SJSA1 (cell line): ENCODE results near the gene ACRBP. TPM values are rescaled to one million over a fixed set of nuclear protein-coding genes. Genes with fewer than 3 reads are reported as not detected.

Experiments
- DNase-seq, 2 experiments: peaks; one replicate each; pipeline ENCODE4 v3.0.0-alpha.2; 2015 to 2020; ENCODE audit warnings: low spot score in 2 of 2, low read depth in 1 of 2
- H3K27ac ChIP-seq: fragments of 250-450 bp; sonication (Bioruptor Pico); 2 replicates; pipeline ENCODE4 v1.5.1; 2020; ENCODE audit warnings: mild to moderate bottlenecking, moderate library complexity
- H3K27me3 ChIP-seq: fragments of 250-450 bp; sonication (Bioruptor Pico); replicated peaks from 2 replicates; pipeline ENCODE4 v1.5.1; 2020; ENCODE audit warnings: mild to moderate bottlenecking, moderate library complexity
- H3K36me3 ChIP-seq: fragments of 250-450 bp; sonication (Bioruptor Pico); 2 replicates; pipeline ENCODE4 v1.5.1; 2020; ENCODE audit warnings: mild to moderate bottlenecking
- H3K4me1 ChIP-seq: fragments of 250-450 bp; sonication (Bioruptor Pico); replicated peaks from 2 replicates; pipeline ENCODE4 v1.6.1; 2021; ENCODE audit warnings: mild to moderate bottlenecking
- H3K4me3 ChIP-seq: fragments of 250-450 bp; sonication (Bioruptor Pico); 2 replicates; pipeline ENCODE4 v1.5.1; 2020; ENCODE audit warnings: mild to moderate bottlenecking
- H3K9me3 ChIP-seq: fragments of 250-450 bp; sonication (Bioruptor Pico); replicated peaks from 2 replicates; pipeline ENCODE4 v1.5.1; 2020; ENCODE audit warnings: mild to moderate bottlenecking
- total RNA-seq: library from RNA; depleted of rRNA; stranded (reverse); fragments of >200 nt; shearing (Covaris generic); gene quantifications from 2 replicates; pipeline ENCODE4 v1.2.3, GENCODE V29; 2014

ACRBP gene
- total RNA-seq, 1 experiment from 2014 or later, result not detected

DNA sequence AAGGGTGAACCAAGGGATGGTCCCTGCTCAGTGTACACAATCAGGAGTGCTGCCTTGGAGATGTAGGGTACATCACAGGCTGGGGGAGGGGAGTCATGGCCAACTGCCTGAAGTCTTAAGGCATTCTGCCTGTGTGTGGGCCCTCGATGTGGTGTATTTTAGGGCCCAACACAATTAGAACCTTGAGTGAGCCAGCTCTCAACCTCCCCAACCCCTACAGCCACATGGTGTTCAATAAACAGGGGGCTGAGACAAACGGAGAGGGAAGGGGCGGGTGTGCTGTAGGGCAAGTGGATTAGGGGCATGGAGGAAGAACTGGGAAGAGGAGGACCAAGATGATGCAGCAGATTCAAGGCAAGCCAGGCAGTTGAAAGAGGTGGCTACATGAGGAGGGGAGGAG, 31.4 kb downstream of the ACRBP start:
- Histone ChIP-seq H3K4me1 (peaks cover 25% of the 10 kb centered on the region), H3K27ac (no peak overlapping the region), H3K36me3 (no peaks in the 10 kb centered on the region), H3K9me3 (0 out of 2 replicates have a peak, but pooled peaks cover 2% of the 10 kb centered on the region), H3K27me3 (no peaks in the 10 kb centered on the region), H3K4me3 (no peak overlapping the region)
- DNase-seq, result no peak

DNA sequence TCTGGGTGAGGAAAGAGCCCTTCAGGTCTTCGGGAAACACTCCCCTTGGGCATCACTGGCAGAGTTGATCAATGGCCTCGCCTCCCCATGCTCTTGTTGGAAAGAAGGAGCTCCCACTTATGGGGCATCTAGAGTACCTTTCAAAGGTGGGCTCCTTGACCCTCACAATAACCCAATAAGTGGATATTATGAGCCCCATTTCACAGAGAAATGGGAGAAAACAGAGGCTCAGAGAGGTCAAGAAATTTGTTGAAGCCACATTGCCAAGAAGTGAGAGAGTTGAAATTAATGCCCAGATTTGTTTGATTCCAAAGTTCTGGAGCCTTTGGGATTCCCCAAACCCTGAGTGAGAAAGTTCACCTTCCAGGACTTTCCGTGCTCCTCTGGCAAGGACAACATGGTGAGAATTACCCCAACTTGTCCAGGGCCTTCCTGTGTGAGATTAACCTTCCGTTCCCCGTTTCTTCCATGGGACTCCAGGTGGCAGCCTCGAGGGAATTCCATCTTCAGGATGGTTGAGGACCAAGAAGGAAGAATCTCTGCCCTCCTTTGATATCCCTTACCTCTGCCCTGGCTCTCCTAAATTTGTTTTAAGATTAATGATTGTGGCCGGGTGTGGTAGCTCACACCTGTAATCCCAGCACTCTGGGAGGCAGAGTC, 32.6 kb downstream of the ACRBP start:
- Histone ChIP-seq H3K4me3 (no peak overlapping the region), H3K27ac (peak overlapping the region; percentile 25; the same call in 1 of the 2 replicates), H3K9me3 (0 out of 2 replicates have a peak, but pooled peaks cover 2% of the 10 kb centered on the region), H3K36me3 (no peaks in the 10 kb centered on the region), H3K4me1 (peaks cover 25% of the 10 kb centered on the region), H3K27me3 (no peaks in the 10 kb centered on the region)
- no peak for DNase-seq

DNA sequence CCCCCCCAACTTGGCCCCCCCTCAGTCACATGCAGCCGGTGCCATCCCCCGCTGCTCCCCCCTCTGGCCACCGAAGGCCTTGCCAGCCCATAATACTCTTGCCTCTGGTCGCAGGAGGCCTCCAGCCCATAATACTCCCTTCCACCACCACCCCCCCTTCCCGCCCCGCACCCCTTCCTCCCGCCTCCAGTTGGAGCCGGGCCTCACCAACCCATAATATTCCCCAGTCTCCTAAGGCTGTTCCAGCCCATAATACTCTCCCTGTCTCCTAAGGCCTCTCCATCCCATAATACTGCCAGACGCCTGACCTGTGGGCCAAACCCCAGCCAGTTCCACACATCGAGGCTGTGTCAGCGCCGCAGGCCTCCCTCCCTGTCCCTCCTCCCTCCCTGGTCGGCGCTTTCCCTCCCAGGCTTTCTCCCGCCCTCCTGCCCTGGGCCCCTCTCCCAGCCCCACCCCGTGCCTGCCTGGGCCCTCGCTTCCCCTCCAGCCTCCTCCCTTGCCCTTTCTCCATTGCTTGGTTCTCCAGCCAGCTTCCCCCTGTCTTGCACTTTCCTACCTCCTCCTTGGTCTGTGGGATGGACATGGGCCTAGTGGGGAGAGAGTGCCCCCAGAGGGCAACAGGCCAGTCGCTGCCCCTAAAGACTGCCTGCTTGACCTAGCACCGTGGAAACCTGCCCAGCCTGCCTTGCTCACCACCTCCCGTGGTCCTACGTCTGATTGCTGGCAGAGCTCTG, 33.3 kb downstream of the ACRBP start:
- Histone ChIP-seq H3K27ac (peak overlapping the region; percentile 25), H3K4me3 (no peak overlapping the region), H3K27me3 (no peaks in the 10 kb centered on the region), H3K9me3 (0 out of 2 replicates have a peak, but pooled peaks cover 2% of the 10 kb centered on the region), H3K4me1 (peaks cover 25% of the 10 kb centered on the region), H3K36me3 (no peaks in the 10 kb centered on the region)
- peak; percentile 88 to 94 for DNase-seq

DNA sequence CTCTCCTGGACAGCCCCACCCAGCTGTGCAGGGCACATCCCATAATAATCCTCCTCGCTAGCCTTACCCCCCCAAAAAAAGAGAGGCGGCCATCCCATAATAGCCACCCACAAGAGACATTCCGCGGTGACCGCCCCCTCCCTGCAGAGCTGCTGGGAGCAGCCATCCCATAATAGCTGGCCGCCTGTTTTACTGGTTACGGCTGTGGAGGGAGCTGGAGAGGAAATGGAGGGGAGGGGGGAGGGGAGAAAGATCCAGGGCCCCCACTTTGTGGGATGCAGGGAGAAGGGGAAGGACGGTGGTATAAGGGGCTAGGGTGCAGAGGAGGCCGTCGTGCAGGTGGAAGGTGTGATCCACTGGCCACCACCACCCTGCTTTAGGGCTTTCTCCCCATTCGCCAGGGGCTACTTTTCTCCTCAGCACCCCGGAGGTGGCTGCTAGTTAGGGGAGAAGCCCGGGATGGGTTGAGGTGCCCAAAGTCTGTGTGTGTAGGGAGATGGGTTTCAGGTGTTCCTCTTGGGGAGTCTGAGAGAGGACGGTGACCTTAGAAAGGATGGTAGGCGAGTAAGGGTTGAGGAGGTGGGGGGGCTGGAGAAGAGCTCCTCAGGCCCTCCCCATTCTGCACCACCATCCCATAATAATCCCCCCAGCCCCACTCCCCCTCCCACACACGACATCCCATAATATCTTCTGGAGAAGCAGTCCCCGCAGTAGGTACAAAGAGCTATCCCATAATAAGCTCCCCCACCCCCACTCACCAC, 34.0 kb downstream of the ACRBP start:
- H3K36me3 ChIP-seq, result no peaks in the 10 kb centered on the region
- H3K27me3 ChIP-seq, result no peaks in the 10 kb centered on the region
- peak overlapping the region; percentile 72 for H3K27ac ChIP-seq
- DNase-seq, result peak; percentile 89 to 92
- H3K9me3 ChIP-seq, result 0 out of 2 replicates have a peak, but pooled peaks cover 2% of the 10 kb centered on the region
- peaks cover 26% of the 10 kb centered on the region for H3K4me1 ChIP-seq
- peak overlapping the region; percentile 15 for H3K4me3 ChIP-seq

DNA sequence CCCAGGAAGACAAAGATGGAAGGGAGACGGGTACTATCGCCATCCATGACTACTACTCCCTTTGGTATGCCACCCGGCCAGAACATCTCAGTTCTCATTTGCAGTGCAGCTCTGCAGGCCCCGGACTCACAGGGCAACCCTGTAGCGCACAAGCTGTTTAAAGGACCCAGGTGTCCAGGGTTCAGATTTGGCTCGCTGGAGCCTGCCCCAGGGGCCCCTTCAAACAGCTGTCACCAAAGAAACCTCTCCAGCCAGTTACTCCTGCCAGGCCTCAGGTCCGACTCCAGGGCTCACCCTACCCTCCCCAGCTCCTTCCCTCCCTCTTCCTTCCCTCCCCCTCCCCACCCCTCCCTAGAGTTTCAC, 34.6 kb downstream of the ACRBP start:
- DNase-seq, result no peak

DNA sequence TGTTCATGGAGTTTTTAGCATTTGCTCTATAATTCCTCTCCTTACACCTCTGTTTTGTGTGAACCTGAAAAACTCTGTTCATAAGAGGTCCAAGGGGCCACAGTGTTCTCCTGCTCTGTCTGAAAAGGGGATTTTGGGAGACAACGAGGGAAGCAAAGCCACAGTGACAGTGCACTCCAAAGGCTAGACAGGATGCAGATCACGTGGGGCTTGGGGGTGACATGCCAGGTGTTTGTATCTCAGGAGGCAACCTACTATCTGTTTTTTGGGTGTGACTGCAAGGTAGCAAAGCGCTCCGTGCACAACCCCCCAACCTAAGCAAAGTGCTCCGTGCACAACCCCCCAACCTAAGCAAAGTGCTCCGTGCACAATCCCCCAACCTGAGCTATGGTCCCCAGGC, 35.0 kb downstream of the ACRBP start:
- Histone ChIP-seq H3K4me3 (no peak overlapping the region), H3K36me3 (no peaks in the 10 kb centered on the region), H3K4me1 (peaks cover 33% of the 10 kb centered on the region), H3K27ac (no peak overlapping the region), H3K9me3 (0 out of 2 replicates have a peak, but pooled peaks cover 2% of the 10 kb centered on the region), H3K27me3 (no peaks in the 10 kb centered on the region)
- no peak for DNase-seq

More for the DNA sequence above, 34.6 kb downstream of the ACRBP start:
- Histone ChIP-seq H3K27ac (no peak overlapping the region), H3K36me3 (no peaks in the 10 kb centered on the region), H3K9me3 (0 out of 2 replicates have a peak, but pooled peaks cover 2% of the 10 kb centered on the region), H3K4me1 (peaks cover 32% of the 10 kb centered on the region), H3K4me3 (no peak overlapping the region), H3K27me3 (no peaks in the 10 kb centered on the region)

DNA sequence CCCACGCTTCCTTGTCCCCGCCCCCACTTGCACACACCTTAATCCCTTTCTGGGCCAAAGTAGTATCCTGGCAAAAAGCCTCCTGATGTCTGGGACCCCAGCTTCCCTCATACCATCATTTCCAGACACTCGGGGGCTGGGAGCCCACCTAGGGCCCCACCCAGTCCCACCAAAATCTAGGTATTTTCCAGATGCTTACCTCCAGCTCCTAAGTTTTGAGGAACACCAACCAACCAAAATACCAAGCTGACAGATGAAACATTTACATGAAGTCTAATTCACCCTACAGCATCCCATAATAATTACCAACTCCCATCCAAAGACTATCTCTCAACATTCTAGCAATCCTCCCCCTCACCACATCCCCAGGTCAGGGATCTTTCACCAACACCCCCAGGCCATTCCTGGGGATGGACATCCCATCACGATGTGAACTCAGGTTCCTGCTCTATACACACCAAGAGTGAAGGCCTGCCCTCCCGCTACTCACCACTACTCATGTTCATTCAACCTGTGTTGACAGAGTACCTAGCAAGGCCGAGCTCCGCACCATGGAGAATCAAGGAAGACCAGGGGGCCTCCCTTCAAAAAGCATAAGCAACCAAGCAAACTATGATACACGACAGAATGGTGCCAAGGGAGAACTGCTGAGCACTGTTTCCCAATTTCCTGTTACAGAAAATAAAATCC, 38.5 kb downstream of the ACRBP start:
- no peak for DNase-seq
- Histone ChIP-seq H3K9me3 (0 out of 2 replicates have a peak, but pooled peaks cover 2% of the 10 kb centered on the region), H3K36me3 (peaks cover 25% of the 10 kb centered on the region), H3K4me3 (no peak overlapping the region), H3K4me1 (peaks cover 46% of the 10 kb centered on the region), H3K27ac (no peak overlapping the region), H3K27me3 (no peaks in the 10 kb centered on the region)

DNA sequence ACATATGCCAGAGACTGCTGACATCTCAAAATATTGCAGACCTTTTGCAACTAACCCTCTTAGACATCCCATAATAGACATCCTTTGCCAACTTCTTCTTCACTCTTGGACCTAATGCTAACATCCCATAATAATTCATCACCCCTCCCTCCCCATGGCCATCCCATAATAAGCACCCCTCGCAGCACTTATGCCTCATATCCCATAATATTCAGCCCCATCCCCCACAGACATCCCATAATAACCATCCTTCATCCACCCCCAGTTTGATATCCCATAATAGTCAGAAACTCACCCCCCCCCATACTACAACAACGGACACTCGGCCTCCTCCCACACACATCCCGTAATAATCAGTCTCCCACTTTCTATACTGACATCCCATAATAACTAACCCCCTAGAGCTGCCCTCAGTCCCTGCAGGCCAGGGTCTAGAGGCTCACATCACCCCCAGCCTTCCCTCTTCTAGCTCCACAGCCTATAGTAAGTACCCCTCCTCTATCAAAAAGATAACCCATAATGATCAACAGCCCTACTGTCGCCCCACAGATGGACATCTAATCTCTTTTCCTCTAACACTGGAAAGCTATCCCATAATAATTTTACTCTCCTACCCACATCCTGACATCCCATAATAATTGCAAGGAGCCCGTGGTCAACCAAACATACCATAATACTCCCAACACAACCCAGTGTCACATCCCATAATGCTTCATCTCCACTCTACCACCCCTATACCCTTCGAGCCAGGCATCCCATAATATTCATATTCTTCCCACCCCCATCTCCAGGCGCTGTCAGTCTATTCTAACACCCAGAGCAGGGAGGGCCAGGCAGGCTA, 39.3 kb downstream of the ACRBP start:
- no peaks in the 10 kb centered on the region for H3K27me3 ChIP-seq
- H3K4me1 ChIP-seq, result peaks cover 45% of the 10 kb centered on the region
- no peak overlapping the region; the same call in 1 of the 2 replicates for H3K4me3 ChIP-seq
- peaks cover 30% of the 10 kb centered on the region for H3K36me3 ChIP-seq
- peak; percentile 67 to 71 for DNase-seq
- H3K27ac ChIP-seq, result peak overlapping the region; percentile 52
- H3K9me3 ChIP-seq, result no peaks in the 10 kb centered on the region

DNA sequence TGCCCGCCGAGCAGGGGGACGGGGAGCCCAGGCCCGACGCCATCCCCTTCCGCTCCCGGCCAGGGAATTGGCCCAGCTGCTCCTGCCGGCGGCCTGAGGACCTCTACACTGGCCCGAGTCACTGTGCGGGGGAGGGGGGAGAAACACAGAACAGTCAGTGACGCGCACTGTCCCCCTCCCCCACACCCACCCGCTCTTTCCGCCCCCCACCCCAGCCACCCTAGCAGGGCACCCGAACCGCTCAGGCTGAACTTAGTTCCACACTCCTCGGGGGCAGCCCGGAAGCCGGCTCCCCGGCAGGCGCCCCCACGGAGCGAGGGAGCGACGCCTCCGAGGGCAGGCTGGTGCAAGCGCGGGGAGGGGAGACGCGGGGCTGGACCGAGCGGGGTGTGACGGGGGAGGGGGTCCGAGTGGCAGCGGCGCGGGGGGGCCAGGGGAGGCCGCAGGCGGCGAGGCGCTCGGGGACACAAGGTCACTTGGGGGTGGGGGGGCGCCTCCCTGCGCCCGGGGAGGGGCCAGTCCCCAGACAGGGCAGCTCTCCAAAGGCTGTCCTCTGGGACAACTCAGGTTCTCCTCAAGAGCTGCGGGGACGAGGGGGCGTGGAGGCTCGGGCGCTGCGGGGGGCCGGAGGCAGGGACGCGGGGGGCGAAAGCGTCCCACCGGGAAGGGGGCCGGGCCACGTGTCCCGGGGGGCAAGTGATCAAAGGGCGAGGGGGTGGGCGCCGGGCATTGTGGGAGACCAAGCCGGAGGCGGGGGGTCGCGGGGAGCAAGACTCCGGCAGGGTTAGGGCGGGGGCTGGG, 40.7 kb downstream of the ACRBP start:
- DNase-seq, result peak; percentile 24 to 70
- Histone ChIP-seq H3K4me1 (peaks cover 35% of the 10 kb centered on the region), H3K36me3 (peaks cover 45% of the 10 kb centered on the region), H3K27me3 (no peaks in the 10 kb centered on the region), H3K27ac (no peak overlapping the region; the same call in 1 of the 2 replicates), H3K9me3 (no peaks in the 10 kb centered on the region), H3K4me3 (peak overlapping the region; percentile 79)

DNA sequence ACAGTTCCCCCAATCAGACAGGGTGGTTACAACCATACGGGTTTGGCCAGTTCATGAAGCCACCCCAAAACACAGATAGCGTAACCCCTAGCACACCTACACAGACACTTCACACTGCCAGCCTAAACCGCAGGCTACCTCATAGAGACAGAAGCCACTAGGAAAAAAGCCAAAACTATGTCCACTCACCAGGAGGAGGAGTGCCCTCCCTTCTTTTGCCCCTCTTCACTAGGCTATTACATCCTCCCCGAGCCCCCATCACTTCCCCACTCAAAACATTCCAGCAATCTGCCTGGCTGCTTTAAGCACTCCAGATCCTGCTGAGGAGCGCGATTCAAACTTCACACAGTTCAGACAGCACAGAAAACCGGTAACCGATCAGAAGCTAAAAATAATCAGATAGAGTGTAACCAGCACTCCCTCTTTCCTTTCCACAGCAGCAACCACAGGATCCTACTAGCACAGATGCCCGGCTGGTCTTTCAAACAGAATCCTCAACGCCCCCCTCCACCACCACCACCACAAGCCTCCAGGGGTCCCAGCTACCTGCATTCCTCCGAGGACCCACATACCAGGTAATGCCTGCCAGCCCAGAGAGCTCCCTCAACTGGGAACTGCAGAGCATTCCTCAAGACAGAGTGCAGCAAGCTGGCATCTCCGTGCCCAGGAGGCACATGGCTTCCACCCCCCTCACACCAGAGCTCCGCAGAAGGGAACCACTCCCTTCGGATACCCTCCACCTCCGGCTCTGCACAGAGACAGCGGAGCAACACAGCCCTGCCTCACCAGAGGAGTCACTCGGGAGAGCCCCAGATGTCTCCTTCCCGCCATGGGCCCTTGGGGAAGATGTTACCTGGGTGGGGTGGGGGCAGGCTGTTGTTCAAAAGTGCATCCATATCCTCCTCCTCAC, 41.6 kb downstream of the ACRBP start:
- Histone ChIP-seq H3K27ac (no peak overlapping the region; the same call in 1 of the 2 replicates), H3K4me3 (peak overlapping the region; percentile 79), H3K4me1 (peaks cover 35% of the 10 kb centered on the region), H3K9me3 (no peaks in the 10 kb centered on the region), H3K36me3 (peaks cover 53% of the 10 kb centered on the region), H3K27me3 (no peaks in the 10 kb centered on the region)
- peak in 1 of 2 experiments; percentile 37 for DNase-seq

DNA sequence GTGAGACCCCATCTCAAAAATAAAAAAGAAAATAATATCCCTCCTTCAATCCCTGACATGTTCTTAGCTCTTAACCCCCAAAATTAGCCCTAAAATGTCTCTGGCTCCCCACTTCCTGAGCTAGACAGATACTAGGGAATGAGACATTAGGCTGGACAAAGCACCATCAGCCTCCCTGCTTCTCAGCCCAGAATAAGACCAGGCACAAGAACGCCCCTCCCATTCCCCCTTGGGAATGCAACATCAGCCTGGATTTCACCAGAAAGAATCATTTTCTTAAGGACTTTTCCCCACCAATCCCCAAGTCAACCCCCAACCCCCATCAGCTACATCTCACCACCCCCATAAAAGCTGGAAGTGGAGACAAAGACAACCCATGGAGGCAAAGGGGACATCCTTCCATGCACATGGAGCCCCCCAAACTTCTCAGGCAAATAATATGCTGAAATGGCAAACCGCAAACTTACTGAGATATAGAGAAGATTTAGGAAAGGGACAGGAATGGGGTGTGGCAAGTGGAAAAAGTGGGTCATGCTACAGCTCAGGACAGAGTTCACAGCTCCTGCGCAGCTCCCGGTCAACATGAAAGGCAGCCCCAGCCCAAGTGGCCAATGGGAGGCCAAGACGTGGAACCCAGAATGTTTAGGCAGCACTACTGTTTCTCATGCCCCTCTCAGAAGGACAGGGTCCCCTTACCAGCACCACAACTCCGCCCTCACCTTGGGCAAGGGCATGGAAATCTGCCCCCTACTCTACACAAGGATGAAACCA, 42.8 kb downstream of the ACRBP start:
- Histone ChIP-seq H3K27ac (no peak overlapping the region), H3K4me1 (peaks cover 35% of the 10 kb centered on the region), H3K36me3 (peaks cover 66% of the 10 kb centered on the region), H3K4me3 (no peak overlapping the region; the same call in 1 of the 2 replicates), H3K27me3 (no peaks in the 10 kb centered on the region), H3K9me3 (no peaks in the 10 kb centered on the region)
- DNase-seq, result no peak
